GM19023 (cell line): Measurements from ENCODE around the gene MPZL1.
A peak's percentile ranks its signal among the peaks of the same experiment; 100 is the strongest.
"Not testable (repeated sequence)": the region's sequence is repeated elsewhere in the genome, so short reads cannot be mapped to it uniquely, and the experiment has no call there.

ENCODE experiments used
- ATAC-seq: cut with Tn5 transposase; IDR thresholded peaks from one replicate; pipeline ENCODE4 v1.9.1; 2021; ENCODE audit warnings: mild to moderate bottlenecking, moderate library complexity; ENCODE audit not compliant: unreplicated experiment

Gene MPZL1

GRCh38 chr1:167803358-167804207 lies 81.8 kb downstream of the MPZL1 start:
- peak; percentile 94 for ATAC-seq

- ATAC-seq = no peak
These were observed 83.3 kb downstream of the MPZL1 start for GRCh38 chr1:167805041-167805556.

- not testable (repeated sequence) for ATAC-seq
These were observed 84.5 kb downstream of the MPZL1 start for GRCh38 chr1:167806235-167806634.

GRCh38 chr1:167806676-167807075 lies 84.9 kb downstream of the MPZL1 start:
- not testable (repeated sequence) for ATAC-seq

GRCh38 chr1:167808104-167808503 lies 86.3 kb downstream of the MPZL1 start:
- no peak for ATAC-seq

GRCh38 chr1:167808690-167809089 lies 86.9 kb downstream of the MPZL1 start:
- ATAC-seq = no peak

- ATAC-seq = no peak
These were observed 91.2 kb downstream of the MPZL1 start for GRCh38 chr1:167812972-167813371.

- no peak for ATAC-seq
These were observed 93.9 kb downstream of the MPZL1 start for GRCh38 chr1:167815650-167816049.

- peak; percentile 77 for ATAC-seq
These were observed 98.3 kb downstream of the MPZL1 start for GRCh38 chr1:167819849-167820683.

- no peak for ATAC-seq
These were observed 99.0 kb downstream of the MPZL1 start for GRCh38 chr1:167820684-167821355.

- no peak for ATAC-seq
These were observed 99.5 kb downstream of the MPZL1 start for GRCh38 chr1:167821356-167821685.

- ATAC-seq = no peak
These were observed 100.3 kb downstream of the MPZL1 start for GRCh38 chr1:167821969-167822685.

- ATAC-seq = no peak
These were observed 102.5 kb downstream of the MPZL1 start for GRCh38 chr1:167824163-167824794.

GRCh38 chr1:167825419-167826079 lies 103.8 kb downstream of the MPZL1 start:
- ATAC-seq = no peak

- ATAC-seq = no peak
These were observed 104.3 kb downstream of the MPZL1 start for GRCh38 chr1:167826127-167826526.

GRCh38 chr1:167829868-167830267 lies 108.1 kb downstream of the MPZL1 start:
- no peak for ATAC-seq

- ATAC-seq = not testable (repeated sequence)
These were observed 108.9 kb downstream of the MPZL1 start for GRCh38 chr1:167830668-167831067.

- ATAC-seq = no peak
These were observed 110.9 kb downstream of the MPZL1 start for GRCh38 chr1:167832693-167833092.

- no peak for ATAC-seq
These were observed 112.1 kb downstream of the MPZL1 start for GRCh38 chr1:167833904-167834303.

- ATAC-seq = no peak
These were observed 114.4 kb downstream of the MPZL1 start for GRCh38 chr1:167836197-167836596.
